Activated gamma-delta T cell treated with Interleukin-2 at 50 U/mL for 16 hours (primary cell): ENCODE measurements around the gene NPB.

Source experiments
- DNase-seq: peaks from one replicate; pipeline ENCODE4 v3.0.0-alpha.2; 2020

Gene NPB

DNA sequence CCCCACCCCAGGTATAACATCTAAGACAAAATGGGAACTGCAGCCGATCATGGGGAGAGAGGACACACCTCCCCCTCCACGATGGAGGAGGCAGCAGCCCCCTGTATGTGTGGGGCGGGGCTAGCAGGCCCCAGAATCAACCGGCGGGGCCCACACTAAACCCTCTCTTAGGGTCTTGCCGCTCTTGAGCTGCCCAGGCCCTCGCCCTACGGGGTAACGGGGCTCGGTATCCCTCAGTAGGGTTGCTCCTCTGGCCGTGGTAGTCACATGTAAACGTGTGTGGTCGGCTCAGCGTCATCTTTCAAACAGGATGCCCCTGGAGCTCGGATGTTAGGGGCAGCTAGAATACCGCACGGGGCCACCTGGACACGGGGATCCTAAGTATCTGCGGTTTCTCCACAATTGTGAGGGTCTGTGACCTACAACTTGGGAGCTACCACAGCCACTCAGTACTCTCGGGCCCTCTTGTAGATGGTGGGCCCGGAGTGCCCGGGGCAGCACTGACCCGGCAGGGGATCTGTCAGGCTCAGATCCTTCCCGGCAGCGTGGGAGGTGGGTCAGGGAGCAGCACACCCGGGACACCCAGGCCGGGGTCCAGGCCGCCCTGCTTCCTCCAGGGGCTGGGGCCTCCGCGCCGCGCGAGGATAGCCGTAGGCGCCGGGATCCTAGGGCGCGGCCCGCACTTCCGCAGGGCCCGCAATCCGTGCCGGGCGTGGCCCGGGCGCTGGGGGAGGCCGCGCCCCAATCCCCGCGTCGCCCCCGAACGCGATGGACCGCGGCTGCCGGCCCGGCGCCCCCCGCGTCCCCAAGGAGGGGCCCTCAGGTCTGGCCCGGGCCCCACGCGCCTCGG lies 31.7 kb upstream of the NPB start:
- DNase-seq: no peak

DNA sequence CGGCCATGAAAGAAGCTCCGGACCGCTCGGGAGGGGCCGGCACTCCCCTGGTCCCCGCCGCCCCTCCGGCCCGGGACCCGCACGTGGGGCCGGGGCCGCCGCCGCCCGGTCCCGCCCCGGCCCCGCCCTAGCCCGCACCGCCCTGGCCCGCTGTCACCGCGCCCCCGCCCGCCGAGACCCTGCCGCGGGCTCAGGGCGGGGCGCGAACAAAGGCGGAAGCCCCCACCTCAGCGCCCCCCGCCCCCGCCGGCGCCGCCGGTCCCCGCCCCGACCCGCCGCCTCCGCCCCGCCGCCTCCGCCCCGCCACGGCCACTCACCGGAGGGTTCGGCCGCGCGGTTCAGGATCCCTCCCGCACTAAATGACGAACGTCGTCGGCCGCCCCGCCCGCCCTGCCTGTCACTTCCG lies 31.1 kb upstream of the NPB start, which contains the start of gene ARHGDIA:
TSS of gene ARHGDIA (minus strand) at position 357 of the 406 bp plus-strand sequence. CDS start 1,407 bp downstream, outside the sequence.
- no peak for DNase-seq

DNA sequence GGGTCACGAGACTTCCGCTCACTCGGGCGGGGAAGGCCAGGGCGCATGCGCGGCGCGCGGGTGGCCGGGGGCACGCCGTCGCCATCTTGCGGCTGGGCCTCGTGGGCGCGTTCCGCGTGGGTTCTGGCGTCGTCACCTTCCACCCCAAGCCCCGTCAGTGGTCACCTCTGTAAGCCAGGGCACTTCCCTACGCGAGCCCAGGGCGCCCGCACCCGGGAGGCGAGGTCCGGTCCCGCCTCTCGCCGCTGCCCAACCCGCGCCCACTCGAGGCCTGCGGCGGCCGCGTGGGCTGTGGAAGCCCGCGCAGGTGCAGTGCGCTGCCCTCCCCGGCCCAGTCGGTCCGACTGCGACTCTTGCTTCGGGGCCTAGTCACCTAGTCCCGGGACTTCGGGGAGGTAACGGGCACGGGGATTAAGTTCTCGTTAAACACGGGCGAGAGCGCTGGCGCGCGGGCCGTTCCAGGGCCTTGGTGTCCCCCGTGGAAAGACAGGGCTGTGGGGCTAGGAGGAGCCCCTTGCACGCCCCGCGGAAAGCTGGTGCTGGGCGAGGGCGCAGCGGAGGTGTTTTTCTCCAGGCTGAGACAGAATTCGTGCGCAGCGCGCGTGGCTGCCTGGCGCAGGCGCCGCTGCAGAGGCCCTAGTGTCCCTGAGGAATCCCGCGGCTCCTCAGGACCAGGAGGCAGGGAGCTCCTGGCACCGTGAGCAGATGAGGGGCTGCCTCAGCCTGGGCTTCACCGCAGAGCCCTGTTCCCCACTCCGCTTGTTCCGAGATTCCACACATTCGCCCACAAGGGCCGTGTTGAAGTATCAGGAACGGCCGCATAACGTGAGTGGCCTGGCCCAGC lies 30.4 kb upstream of the NPB start:
- peak; percentile 95 for DNase-seq

DNA sequence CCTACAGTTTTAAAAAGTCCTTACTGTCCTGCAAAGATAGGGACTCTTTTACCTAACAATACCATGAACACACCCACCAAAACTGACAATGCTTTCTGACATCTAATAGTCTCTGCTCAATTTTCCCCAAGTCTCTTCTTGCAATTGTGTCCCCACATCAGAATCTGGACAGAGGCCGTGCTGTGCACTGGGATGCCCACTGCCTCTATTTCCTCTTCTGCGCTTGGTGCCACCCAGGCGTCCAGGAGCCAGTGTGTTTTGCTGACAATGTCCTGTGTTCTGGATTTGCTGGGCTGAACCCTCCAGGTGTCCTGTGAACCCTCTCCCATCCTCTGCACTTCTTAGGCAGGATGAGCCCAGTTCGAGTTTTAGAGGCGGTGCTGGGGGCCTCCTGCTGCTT lies 24.5 kb upstream of the NPB start:
- no peak for DNase-seq

DNA sequence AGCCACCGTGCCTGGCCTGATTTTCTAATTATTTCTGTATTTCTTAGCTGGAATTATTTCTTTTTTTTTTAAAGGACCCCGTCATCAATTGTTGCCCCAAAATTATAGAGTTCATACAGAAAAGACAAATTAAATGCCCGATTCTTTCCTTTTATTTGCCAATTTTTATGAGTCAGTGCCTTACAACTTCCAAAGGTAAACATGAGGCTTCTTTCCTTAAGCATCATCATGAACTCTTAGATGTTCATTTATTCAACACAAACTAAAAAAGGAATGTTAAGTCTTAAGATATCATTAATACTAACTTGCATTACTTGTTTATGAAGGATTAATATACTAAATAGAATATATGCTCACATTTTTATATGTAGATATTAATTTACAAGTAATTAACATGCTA lies 23.7 kb upstream of the NPB start:
- no peak for DNase-seq

DNA sequence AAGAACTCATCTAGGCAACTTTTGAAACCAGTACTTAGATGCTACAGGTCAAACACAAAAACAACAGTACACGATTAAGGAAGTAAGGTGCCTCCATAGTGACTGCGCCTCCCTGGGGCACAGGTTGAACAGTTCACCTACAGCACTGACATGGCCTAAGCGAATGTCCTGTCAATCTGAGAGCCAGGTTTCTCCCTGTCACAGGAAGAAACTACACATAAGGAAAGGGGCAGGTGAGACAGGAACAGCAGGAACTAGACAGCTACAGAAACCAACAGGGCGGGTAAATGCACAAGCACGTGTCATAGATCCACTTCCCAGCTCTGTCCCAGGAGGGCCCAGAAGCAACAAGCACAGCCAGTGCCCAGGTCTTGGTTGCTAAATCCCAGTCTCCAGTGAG lies 22.9 kb upstream of the NPB start:
- DNase-seq: no peak

DNA sequence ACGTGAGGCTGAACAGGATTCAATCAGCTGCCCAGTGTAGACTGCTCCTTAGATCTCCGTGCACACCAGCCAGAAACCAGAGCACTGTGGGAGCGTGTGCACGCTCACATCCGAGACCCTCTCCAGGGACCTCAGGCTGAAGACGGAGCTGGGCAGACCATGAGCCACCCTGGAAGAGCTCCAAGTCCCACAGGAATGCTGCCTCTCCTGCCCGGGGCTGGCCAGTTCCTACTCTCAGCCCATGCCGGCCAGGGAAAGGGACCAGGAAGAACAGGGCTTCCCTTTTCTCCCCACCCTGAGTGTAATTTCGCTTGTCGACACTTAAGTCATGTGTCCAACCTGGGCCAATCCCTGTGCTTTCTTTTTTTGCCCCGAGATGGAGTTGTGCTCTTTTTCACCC lies 17.5 kb upstream of the NPB start:
- DNase-seq: no peak

DNA sequence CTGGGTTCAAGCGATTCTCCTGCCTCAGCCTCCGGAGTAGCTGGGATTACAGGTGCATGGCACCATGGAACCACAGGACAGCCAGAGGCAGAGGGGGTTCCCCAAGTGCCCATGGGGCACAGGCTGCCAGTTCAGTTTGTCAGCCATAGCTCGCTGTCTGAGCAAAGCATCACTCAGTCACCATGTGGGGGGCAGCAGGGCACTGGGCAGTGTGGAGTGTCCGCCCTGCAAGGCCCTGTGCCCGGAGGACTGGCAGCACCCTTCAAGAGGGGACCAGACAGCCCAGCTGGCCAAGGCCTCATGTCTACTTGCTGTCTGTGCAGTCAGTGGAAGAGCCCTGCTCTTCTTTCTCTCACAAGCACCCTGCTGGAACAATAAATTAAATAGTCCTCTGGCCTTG lies 17.1 kb upstream of the NPB start:
- DNase-seq: no peak

DNA sequence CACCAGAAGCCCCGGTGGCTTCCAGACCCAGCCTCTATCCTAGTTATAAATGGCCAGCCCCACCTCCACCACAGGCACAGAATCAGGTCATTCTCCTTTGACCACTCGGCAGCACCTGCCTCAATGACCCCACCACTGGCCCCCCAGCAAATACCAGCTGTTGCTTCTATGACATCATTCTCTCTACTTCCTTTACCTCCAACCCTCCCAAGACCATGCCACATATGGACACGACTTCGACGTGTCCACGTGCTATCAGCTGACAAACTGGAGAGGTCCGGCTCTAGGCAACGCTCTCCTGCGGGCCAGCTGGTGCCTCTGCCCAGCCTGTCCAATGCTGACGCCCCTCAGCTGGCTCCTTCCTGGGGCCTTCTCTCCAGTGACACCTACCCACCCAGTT lies 16.6 kb upstream of the NPB start:
- no peak for DNase-seq

DNA sequence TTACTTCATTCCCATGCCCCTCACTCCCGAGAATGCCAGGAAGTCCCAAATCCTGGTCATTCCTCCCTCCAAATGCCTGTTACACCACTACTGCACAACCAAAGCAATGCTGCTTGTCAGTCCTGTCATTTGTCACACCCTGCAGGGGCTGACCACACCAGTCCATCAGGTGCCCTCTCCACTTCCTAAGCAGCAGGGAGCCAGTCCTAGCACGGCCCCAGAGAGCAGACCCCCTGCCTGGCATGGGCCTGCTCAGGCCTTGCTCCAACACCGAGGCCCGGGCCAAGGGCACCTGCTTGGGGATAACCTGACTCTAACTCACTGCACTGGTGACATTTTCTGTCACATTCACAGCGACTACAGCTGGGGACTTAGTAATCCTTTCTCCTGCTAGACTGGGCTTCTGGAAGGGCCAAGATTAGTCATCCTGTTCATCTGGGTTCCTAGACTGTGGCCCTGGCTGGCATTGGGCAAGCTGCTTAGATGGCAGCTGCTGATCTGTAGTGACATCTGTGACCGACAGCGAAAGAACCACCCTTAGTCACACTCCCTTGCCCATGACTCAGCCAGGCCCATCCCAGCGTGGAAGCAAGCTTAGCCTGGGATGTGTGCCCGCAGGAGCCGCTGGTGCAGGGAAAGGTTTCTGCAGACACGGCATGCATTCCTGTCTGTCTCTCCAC lies 16.0 kb upstream of the NPB start:
- no peak for DNase-seq

DNA sequence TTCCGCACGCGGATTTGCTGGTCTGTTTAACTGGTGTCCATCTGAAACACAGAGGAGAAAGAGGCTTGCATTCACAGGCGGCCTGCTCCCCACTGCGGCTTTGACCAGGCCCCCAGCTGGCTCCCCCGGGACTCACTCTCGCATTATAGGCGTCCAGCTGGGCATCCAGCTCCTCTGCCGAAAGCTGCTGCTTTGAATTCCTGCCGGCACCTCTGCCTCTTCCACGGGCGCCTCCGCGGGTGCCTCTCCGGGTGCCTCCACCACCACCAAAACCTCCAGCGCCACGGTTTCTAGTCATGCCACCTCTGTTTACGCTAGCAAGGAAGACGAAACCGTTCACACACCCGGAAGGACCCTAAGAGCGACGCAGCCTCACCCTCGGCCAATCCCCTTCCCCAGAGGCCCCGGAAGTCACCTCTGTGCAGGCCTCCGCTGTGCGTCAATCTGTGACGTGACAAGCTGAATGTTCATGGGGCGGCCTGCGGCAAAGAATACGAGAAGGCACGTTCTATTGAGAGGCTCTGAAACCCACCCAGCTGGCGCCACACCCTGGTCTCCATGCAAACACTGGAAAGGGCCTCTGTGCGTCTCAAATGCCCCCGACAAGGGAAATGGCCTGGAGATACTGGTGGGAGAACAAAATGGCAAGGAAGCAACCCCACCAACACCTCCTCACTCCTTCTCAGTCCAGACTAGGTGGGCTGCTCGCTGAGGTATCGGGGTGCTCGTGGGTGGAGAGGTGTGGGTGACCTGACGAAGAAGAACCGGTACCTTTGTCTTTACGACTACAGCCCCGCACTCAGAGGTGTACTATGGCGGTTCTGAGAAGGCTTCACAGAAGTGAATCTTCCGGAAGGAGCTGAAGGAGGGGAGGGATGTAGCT lies 13.7 kb upstream of the NPB start:
- DNase-seq: no peak

DNA sequence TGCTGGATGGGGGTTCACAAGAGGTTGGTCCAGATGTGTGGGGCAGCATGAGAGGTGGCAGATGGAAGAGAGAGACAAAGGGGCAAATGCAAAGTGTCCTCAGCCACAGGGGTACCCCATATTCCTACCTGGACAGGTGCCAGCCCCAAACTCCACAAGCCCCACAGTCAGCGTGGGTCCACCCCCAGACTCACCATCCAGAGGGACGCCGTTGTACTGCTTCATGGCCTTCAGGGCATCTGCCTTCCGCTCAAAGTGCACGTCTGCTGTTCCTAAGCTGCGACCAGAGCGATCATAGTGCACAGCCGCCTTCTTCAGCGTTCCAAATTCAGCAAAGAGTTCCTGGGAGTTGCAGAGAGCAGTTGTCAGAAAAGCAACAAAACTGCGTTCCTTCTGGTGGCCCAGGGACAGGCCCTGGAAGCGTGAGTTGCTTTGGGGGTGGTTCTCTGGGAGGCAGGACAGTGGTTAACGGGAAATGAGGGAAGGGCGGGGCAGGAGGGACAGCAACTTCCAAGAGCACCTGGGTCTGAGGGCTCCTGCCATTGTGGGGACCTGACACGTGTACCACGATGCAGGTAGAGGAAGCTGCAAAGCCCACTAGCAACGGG lies 12.9 kb upstream of the NPB start:
- DNase-seq: no peak

DNA sequence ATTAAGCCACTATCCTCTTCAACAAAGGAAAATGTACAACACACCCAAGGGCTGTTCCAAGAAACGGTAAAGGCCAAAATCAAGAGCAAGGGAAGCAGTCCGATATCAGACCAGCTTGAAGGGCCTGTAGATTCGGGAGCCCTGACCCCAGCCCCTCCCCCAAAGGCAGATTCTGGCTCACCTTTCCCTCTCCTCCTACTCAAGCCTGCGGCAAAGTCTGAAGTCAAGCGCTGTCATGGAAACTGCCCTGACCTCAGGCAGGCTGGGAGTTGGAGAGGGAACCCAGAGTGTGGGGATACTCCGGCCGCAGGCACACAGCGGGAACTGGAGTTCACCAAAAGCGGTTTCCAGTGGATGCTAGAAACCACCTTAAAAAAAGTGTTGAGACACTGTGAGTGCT lies 12.4 kb upstream of the NPB start:
- DNase-seq: no peak

DNA sequence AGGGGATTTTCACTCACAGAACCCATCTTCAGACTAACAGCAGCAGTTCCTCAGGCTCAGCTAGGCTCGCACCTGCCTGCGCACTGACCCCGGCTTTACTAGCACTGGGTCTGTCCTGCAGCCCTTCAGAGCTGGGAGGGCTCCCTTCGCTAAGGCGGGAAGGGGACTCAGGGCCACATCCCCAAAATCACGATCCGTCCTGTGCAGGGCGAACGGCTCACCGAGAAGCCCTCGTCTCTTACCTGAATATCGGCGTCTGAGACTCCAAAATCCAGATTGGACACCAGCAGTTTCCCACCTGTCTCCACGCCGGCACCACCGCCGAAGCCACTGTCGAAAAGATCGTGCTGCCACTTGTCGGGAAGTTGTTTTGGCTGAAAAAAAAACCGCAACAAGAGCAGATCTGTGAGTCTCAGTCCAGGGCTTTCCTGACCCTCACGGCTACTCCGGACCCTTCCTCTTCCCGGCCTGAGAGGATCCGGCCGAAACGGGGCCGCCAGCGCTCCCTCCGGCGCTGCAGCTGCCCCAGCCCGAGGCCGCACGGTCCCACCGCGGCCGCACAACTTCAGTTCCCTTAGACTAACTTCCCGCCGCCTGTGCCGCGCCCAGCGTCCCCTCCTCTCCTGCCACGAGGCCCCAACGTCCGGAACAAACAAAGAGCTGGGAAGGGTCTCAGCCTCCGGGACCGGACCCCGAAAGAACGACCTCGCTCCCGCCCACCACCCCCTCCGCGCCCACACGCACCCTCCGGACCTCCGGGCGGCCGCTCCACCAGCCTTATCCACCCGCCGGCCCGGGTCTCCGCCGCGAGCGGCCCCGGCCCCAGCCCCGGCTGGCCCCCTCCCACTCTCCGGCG lies 11.4 kb upstream of the NPB start:
- no peak for DNase-seq

DNA sequence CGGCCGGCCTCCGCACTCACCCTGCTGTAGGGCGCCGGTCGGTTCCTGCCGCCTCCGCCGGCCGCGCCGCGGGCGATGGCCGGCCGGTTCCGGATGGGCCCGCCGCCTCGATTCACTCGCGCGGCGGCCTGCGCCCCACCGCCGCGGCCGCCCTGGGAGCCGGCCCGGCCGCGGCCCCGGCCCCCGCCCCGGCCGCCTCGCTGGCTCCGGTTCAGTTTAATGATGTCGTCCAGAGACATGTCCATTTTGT lies 10.8 kb upstream of the NPB start:
- DNase-seq: no peak

DNA sequence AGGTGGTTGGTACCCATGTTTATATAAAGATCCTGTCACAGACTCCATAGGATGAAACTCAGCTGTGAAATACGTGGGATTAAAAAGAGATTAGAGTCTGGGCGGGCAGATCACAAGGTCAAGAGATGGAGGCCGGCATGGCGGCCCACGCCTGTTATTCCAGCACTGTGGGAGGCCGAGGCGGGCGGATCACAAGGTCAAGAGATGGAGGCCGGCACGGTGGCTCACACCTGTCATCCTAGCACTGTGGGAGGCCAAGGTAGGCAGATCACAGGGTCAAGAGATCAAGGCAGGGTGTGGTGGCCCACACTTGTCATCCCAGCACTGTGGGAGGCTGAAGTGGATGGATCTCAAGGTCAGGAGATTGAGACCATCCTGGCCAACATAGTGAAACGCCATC lies 6.6 kb upstream of the NPB start:
- no peak for DNase-seq

DNA sequence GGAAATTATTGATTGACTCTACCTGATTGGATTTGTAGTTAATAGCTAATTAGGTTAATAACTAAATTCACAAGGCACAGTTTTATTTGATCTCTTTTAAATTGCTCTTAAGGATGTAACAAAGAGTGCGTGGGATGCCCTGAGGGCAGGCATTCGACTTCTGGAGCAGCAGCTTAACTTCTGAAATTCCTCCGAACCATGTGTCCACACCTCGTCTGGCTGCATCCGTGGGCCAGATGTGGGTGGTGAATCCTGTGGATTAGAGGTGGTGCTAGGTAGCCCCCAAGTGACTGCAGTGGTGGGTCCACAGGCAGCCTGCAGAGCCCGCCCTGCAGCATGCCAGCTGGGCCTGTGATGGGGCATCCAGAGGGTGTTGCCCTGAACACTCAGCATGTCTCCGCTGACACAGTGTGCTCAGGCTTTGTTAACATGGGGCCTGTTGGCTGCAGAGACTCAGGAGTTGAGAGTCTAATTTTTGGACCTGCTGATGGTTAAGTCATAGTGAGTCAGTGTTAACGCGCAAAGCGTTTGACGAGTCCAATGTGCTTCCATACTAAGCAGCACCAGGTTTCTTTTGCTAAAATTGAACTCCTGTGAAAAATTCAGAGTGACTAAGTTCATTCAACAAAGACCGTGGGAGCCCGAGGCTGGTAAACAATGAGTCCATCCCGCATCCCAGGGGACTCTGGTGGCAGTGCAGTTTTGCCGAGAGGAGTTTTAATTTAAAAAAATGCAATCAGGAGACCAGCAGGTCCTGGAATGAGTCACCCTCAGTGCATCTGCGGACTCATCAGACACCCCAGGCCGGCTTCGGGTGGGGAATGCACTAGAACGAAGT lies 3.8 kb upstream of the NPB start:
- DNase-seq: no peak

DNA sequence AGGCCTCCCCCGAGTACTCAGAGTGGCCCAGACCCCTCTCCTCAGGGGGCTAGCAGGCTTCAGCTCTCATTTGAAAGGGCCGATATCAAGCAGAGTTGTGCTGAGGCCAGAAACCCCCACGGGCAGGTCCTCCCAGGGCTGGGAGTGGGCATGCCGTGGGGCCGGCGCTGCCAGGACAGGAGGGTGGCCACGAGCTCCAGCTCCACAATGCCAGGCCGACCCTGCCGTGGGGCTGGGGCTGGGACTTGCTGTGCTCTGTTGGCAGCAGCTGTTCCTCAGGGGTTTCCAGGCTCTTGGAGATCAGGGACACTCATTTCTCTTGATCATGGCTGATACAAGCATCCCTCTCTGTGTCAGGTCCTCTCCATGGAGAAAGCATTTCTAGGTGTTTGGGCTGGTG lies 3.2 kb upstream of the NPB start:
- no peak for DNase-seq

DNA sequence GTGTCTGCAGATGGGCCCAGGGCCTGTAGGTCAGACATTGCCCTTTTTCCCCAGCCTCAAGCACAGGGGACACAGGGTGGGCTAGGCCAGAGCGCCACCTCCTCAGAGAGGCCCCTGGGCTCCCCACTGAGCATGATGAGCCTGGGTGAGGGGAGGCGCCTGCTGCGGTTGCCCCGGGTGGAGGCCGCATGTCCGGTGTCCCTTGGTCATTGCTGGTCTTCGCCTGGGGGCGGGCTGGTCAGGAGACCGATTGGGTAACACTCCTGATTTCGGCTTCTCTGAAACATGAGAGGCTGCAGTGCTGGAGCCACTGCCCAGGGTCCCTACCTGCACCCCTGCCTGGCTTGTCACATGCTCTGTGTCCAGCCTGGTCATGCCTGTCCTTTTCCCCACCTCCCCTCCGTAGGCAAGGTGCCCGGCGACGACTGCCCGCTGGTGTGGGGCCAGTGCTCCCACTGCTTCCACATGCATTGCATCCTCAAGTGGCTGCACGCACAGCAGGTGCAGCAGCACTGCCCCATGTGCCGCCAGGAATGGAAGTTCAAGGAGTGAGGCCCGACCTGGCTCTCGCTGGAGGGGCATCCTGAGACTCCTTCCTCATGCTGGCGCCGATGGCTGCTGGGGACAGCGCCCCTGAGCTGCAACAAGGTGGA lies 2.4 kb upstream of the NPB start:
- no peak for DNase-seq
